Osteoblast (primary cell): ENCODE measurements around the gene CEBPA. TPM values are rescaled to one million over a fixed set of nuclear protein-coding genes. Genes with fewer than 3 reads are reported as not detected.
A peak's percentile ranks its signal among the peaks of the same experiment; 100 is the strongest.

Experiments
- DNase-seq: peaks from one replicate; pipeline ENCODE4 v3.0.0; 2011; ENCODE audit warnings: low spot score, mixed read lengths; ENCODE audit not compliant: insufficient read length; ENCODE audit errors: missing footprints
- H2AFZ ChIP-seq: 2 replicates; pipeline ENCODE4 v1.6.0; 2011; ENCODE audit warnings: mild to moderate bottlenecking, low read length
- H3K27ac ChIP-seq: 2 replicates; pipeline ENCODE4 v1.5.1; 2011; ENCODE audit warnings: mild to moderate bottlenecking, low read depth, low read length, moderate library complexity
- H3K27me3 ChIP-seq: 2 replicates; pipeline ENCODE4 v1.6.0; 2012; ENCODE audit warnings: mild to moderate bottlenecking, control low read depth, inconsistent platforms, low read length, moderate library complexity; ENCODE audit not compliant: insufficient read depth
- H3K36me3 ChIP-seq: 2 replicates; pipeline ENCODE4 v1.5.1; 2011; ENCODE audit warnings: mild to moderate bottlenecking, low read length, control low read depth, moderate library complexity; ENCODE audit not compliant: insufficient read depth
- H3K4me1 ChIP-seq: 2 replicates; pipeline ENCODE4 v1.5.1; 2011; ENCODE audit warnings: mild to moderate bottlenecking, low read length, control low read depth, moderate library complexity; ENCODE audit not compliant: insufficient read depth
- H3K4me2 ChIP-seq: 2 replicates; pipeline ENCODE4 v1.6.0; 2011; ENCODE audit warnings: mild to moderate bottlenecking, low read length; ENCODE audit not compliant: insufficient read depth
- H3K4me3 ChIP-seq: fragments of 200-600 bp; sonication (generic); 3 replicates; pipeline ENCODE4 v1.5.1; 2012; ENCODE audit warnings: mild to moderate bottlenecking, low read length, inconsistent platforms; ENCODE audit not compliant: insufficient read depth
- H3K79me2 ChIP-seq: 2 replicates; pipeline ENCODE4 v1.6.0; 2012; ENCODE audit warnings: mild to moderate bottlenecking, low read length, control low read depth, inconsistent platforms; ENCODE audit not compliant: insufficient read depth
- H3K9me3 ChIP-seq: 2 replicates; pipeline ENCODE4 v1.5.1; 2011; ENCODE audit warnings: low read depth, low read length, control low read depth
- H4K20me1 ChIP-seq: 2 replicates; pipeline ENCODE4 v1.6.0; 2012; ENCODE audit warnings: mild to moderate bottlenecking, low read length, control low read depth; ENCODE audit not compliant: insufficient read depth
- CTCF ChIP-seq: IDR thresholded peaks from 2 replicates; pipeline ENCODE4 v1.5.1; 2011; ENCODE audit warnings: mild to moderate bottlenecking, low read depth, low read length, moderate library complexity; ENCODE audit errors: extremely low read depth
- total RNA-seq: library from RNA; depleted of rRNA; stranded (reverse); fragments of >200 nt; gene quantifications from 2 replicates; pipeline ENCODE4 v1.2.3, GENCODE V29; 2012

The CEBPA gene
- total RNA-seq, 1 donor, result 3.6 TPM

- H2AFZ ChIP-seq, result no peak overlapping the region
- no peak overlapping the region for H3K4me3 ChIP-seq
- H3K4me1 ChIP-seq, result no peaks in the 10 kb centered on the region
- no peaks in the 10 kb centered on the region for H3K36me3 ChIP-seq
- H3K79me2 ChIP-seq, result no peaks in the 10 kb centered on the region
- TF ChIP-seq CTCF, result no peak
- no peaks in the 10 kb centered on the region for H4K20me1 ChIP-seq
- H3K4me2 ChIP-seq, result no peak overlapping the region
- no peaks in the 10 kb centered on the region for H3K9me3 ChIP-seq
- H3K27ac ChIP-seq, result no peak overlapping the region
- no peaks in the 10 kb centered on the region for H3K27me3 ChIP-seq
- DNase-seq, result no peak
Measured at GRCh38 chr19:33263325-33264023, 38.9 kb downstream of the CEBPA start.

- DNase-seq, result no peak
- H3K4me2 ChIP-seq, result no peak overlapping the region
- H3K4me3 ChIP-seq, result no peak overlapping the region
- H4K20me1 ChIP-seq, result no peaks in the 10 kb centered on the region
- no peaks in the 10 kb centered on the region for H3K9me3 ChIP-seq
- no peaks in the 10 kb centered on the region for H3K79me2 ChIP-seq
- TF ChIP-seq CTCF, result no peak
- no peak overlapping the region for H2AFZ ChIP-seq
- H3K4me1 ChIP-seq, result no peaks in the 10 kb centered on the region
- no peaks in the 10 kb centered on the region for H3K27me3 ChIP-seq
- no peaks in the 10 kb centered on the region for H3K36me3 ChIP-seq
- no peak overlapping the region for H3K27ac ChIP-seq
Measured at GRCh38 chr19:33261511-33262189, 40.7 kb downstream of the CEBPA start.

- Histone ChIP-seq H3K27me3 (no peaks in the 10 kb centered on the region), H3K36me3 (no peaks in the 10 kb centered on the region), H3K4me3 (no peak overlapping the region), H3K79me2 (no peaks in the 10 kb centered on the region), H3K4me2 (no peak overlapping the region), H3K9me3 (no peaks in the 10 kb centered on the region), H4K20me1 (no peaks in the 10 kb centered on the region), H3K27ac (no peak overlapping the region), H2AFZ (no peak overlapping the region), H3K4me1 (no peaks in the 10 kb centered on the region)
- no peak for DNase-seq
- no peak for TF ChIP-seq CTCF
Measured at GRCh38 chr19:33260628-33261418, 41.5 kb downstream of the CEBPA start.

- H3K4me1 ChIP-seq, result no peaks in the 10 kb centered on the region
- no peak overlapping the region for H2AFZ ChIP-seq
- no peaks in the 10 kb centered on the region for H3K36me3 ChIP-seq
- no peaks in the 10 kb centered on the region for H4K20me1 ChIP-seq
- no peak for TF ChIP-seq CTCF
- peak; percentile 91 for DNase-seq
- H3K79me2 ChIP-seq, result no peaks in the 10 kb centered on the region
- no peaks in the 10 kb centered on the region for H3K9me3 ChIP-seq
- H3K4me2 ChIP-seq, result no peak overlapping the region
- H3K4me3 ChIP-seq, result no peak overlapping the region
- H3K27ac ChIP-seq, result no peak overlapping the region
- no peaks in the 10 kb centered on the region for H3K27me3 ChIP-seq
Measured at GRCh38 chr19:33259539-33259938, 42.8 kb downstream of the CEBPA start.
